ENCODE data around the gene JARID2. TPM values are rescaled to one million over a fixed set of nuclear protein-coding genes. Genes with fewer than 3 reads are reported as not detected.

JARID2 gene
- total RNA-seq, 6 experiments from 2014 or later: 2.5 to 3.9 (median 3.0) TPM

DNA sequence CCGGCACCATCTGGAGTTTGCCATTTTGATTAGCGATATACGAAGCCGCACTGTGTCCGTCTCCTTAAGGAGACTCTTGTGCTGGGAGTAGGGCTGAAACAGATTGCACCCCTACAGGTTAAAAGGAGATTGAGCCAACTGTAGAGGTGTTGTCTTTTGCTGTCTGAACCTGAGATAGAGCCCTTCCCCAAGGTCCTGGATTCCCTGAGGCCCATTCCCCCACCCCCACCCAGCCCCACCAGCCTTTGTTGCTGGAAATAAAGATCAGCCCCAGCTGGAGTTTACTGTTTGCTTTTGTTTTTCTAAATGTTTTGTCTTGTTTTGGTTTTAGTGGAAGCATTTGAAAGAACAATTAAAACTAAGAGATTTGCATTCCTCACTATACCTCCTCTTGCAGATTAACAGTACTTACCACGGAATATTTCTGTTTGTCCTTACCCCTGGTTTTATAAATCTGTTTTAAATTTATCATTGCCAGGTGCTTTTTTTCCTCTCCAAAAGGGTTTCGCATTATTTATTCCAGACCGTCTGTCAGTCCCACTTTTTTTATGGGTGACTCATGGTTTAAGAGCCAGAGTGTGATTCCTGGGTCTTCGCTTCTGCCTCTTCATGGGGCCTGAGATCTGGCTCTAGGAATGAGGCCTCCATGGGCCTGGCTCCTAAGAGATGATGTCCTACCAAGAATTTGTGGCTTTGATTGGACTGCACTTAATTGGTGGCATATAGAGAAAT lies 247.7 kb downstream of the JARID2 start:
- DNase-seq: no peak
- Histone ChIP-seq H3K27me3 (no peaks in the 10 kb centered on the region), H3K4me3 (no peak overlapping the region), H3K9me3 (no peaks in the 10 kb centered on the region), H3K4me1 (peaks cover 0 to 4% (median 0%) of the 10 kb centered on the region in 4 donors), H3K36me3 (peaks cover 0 to 14% (median 0%) of the 10 kb centered on the region in 4 donors), H3K27ac (no peak overlapping the region)
- TF ChIP-seq CTCF (IDR thresholded peaks at IDR 0.05) (no peak), POLR2A (IDR thresholded peaks at IDR 0.05) (no peak)
- intact Hi-C loops (cut with DNase I): no loop called here
- WGBS (ENCODE audit: insufficient coverage, low coverage, low lambda C conversion rate, missing lambda C conversion rate): 95% methylated on average over 3 of the region's 9 CpGs
- ATAC-seq: no peak

GRCh38 chr6:15495375-15495901 lies 249.6 kb downstream of the JARID2 start:
- no peak overlapping the region for H3K27ac ChIP-seq
- ATAC-seq: no peak

GRCh38 chr6:15496345-15497131 lies 250.7 kb downstream of the JARID2 start:
- ATAC-seq: no peak
- no peak for DNase-seq
- Histone ChIP-seq H3K36me3 (peaks cover 0 to 18% (median 0%) of the 10 kb centered on the region in 4 donors), H3K4me1 (no peaks in the 10 kb centered on the region), H3K27ac (no peak overlapping the region), H3K9me3 (no peaks in the 10 kb centered on the region), H3K4me3 (no peak overlapping the region), H3K27me3 (no peaks in the 10 kb centered on the region)
- TF ChIP-seq POLR2A (IDR thresholded peaks at IDR 0.05) (no peak), CTCF (IDR thresholded peaks at IDR 0.05) (no peak)
- 91% methylated on average over 13 of the region's 60 CpGs for WGBS (ENCODE audit: insufficient coverage, low coverage, low lambda C conversion rate, missing lambda C conversion rate)
- intact Hi-C loops (cut with DNase I): no loop called here

More at GRCh38 chr6:15495375-15495901, 249.6 kb downstream of the JARID2 start:
- Histone ChIP-seq H3K27me3 (no peaks in the 10 kb centered on the region), H3K36me3 (peaks cover 0 to 11% (median 0%) of the 10 kb centered on the region in 4 donors), H3K4me3 (no peak overlapping the region), H3K4me1 (peaks cover 0 to 4% (median 0%) of the 10 kb centered on the region in 4 donors), H3K9me3 (no peaks in the 10 kb centered on the region)
- DNase-seq: no peak
- intact Hi-C loops (cut with DNase I): no loop called here
- 81% methylated on average over 7 of the region's 10 CpGs for WGBS (ENCODE audit: insufficient coverage, low coverage, low lambda C conversion rate, missing lambda C conversion rate)
- TF ChIP-seq CTCF (IDR thresholded peaks at IDR 0.05) (no peak), POLR2A (IDR thresholded peaks at IDR 0.05) (no peak)

- H3K4me1 ChIP-seq: no peaks in the 10 kb centered on the region
- WGBS (ENCODE audit: insufficient coverage, low coverage, low lambda C conversion rate, missing lambda C conversion rate): 100% methylated on average over 2 of the region's 12 CpGs
- H3K27me3 ChIP-seq: no peaks in the 10 kb centered on the region
- H3K27ac ChIP-seq: no peak overlapping the region
- DNase-seq (no peak), ATAC-seq (no peak)
- H3K4me3 ChIP-seq: no peak overlapping the region
- H3K9me3 ChIP-seq: no peaks in the 10 kb centered on the region
- no peak for TF ChIP-seq CTCF (IDR thresholded peaks at IDR 0.05)
- intact Hi-C loops (cut with DNase I): no loop called here
- H3K36me3 ChIP-seq: peaks cover 0 to 18% (median 0%) of the 10 kb centered on the region in 4 donors
Measured at GRCh38 chr6:15498640-15499039, 252.8 kb downstream of the JARID2 start.
